Measurements from ENCODE around the gene USP7. TPM values are rescaled to one million over a fixed set of nuclear protein-coding genes. Genes with fewer than 3 reads are reported as not detected.

Gene USP7
- total and polyA plus RNA-seq, 2 donors from 2014 or later: 26.7 to 92.0 TPM

DNA sequence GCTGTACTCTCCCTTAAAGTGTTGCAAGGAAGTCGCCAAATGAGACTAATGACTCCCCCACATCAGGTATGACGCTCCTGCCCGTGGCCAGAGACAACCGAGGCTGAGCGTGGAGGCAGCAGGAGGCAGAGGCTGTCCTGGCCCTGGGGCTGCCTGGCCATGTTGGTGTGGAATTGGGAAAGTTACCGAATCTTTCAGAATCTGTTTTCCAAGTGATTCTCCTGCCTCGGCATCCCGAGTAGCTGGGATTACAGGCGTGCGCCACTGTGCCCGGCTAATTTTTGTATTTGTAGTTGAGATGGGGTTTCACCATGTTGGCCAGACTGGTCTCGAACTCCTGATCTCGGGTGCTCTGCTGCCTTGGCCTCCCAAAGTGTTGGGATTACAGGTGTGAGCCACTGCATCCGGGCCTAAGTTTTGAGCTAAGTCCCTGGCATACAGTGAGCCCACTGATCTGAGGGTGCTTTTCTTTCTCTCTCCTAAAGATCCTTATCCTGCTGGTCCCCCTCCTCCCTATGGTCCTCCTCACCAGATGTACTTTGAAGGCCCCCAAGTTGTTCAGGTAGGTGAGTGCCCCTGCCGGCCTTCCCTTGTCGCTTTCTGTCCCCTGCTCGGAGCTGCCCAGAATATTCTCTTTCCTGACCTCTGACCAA lies 80.9 kb downstream of the USP7 start:
- H3K4me1 ChIP-seq (ENCODE audit: control insufficient read depth in 2 of 3, insufficient read depth in 2 of 3, low read depth in 1 of 3, low read length in 3 of 3): peaks cover 0 to 4% (median 0%) of the 10 kb centered on the region in 3 donors
- intact Hi-C loops (cut with DNase I): loop anchor here (5.0 to 10.0 kb wide), 2 partner anchors 78 to 226 kb away; no protein-coding TSS in a partner anchor
- DNase-seq (no peak), FAIRE-seq (no peak)
- H3K27ac ChIP-seq (ENCODE audit: low read depth in 2 of 2, low read length in 2 of 2): no peak overlapping the region
- TF ChIP-seq, protein P1, sequence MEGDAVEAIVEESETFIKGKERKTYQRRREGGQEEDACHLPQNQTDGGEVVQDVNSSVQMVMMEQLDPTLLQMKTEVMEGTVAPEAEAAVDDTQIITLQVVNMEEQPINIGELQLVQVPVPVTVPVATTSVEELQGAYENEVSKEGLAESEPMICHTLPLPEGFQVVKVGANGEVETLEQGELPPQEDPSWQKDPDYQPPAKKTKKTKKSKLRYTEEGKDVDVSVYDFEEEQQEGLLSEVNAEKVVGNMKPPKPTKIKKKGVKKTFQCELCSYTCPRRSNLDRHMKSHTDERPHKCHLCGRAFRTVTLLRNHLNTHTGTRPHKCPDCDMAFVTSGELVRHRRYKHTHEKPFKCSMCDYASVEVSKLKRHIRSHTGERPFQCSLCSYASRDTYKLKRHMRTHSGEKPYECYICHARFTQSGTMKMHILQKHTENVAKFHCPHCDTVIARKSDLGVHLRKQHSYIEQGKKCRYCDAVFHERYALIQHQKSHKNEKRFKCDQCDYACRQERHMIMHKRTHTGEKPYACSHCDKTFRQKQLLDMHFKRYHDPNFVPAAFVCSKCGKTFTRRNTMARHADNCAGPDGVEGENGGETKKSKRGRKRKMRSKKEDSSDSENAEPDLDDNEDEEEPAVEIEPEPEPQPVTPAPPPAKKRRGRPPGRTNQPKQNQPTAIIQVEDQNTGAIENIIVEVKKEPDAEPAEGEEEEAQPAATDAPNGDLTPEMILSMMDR (IDR thresholded peaks at IDR 0.05; ENCODE audit: borderline replicate concordance, extremely low read depth, insufficient read depth): no peak
- no peaks in the 10 kb centered on the region for H3K36me3 ChIP-seq (ENCODE audit: control insufficient read depth in 2 of 3, insufficient read depth in 3 of 3, low read length in 3 of 3)
- H3K9me3 ChIP-seq (ENCODE audit: control insufficient read depth in 2 of 3, insufficient read depth in 1 of 3, low read length in 3 of 3): no peaks in the 10 kb centered on the region
- no peaks in the 10 kb centered on the region for H3K27me3 ChIP-seq (ENCODE audit: control insufficient read depth, insufficient read depth, low read length)
- no peak overlapping the region for H3K9ac ChIP-seq (ENCODE audit: low read length in 3 of 3)
- no peak overlapping the region for H3K4me3 ChIP-seq (ENCODE audit: low read length in 3 of 3)

DNA sequence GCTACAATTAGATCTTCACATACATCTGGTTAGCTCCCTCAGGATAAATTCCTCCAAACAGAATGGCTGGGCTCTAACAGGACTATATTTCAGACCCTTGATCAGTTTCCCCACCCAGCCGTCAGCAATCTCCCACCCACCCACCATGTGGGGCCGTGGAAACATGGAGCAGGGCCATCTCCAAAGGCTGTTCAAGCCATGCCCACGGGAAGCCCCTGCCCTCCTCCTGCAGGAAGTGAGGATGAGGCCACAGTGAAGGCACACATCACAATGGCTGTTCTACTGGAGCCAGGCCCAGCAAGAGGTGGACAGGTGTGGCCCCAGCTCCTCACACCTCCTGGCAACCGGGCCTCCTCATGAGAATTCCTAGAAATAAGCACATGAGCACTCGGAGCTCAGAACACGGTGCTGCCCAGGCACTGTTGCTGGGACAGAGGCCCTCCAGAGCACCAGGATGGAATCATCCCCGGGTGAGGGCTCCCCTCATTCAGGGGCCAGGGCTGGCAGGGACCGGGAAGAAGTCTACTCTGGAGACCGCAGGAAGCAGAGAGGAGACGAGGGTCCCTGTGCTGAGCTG lies 81.6 kb downstream of the USP7 start, which contains the start of gene LITAFD:
Gene LITAFD, plus strand, starts transcription at position 311 of the 577 bp plus-strand sequence. CDS start 2,005 bp downstream, outside the sequence.
- H3K27ac ChIP-seq (ENCODE audit: low read depth in 2 of 2, low read length in 2 of 2): no peak within 1 kb of the TSS
- no peaks in the 10 kb centered on the region for H3K27me3 ChIP-seq (ENCODE audit: control insufficient read depth, insufficient read depth, low read length)
- H3K36me3 ChIP-seq (ENCODE audit: control insufficient read depth in 2 of 3, insufficient read depth in 3 of 3, low read length in 3 of 3): no peaks in the 10 kb centered on the region
- no peaks in the 10 kb centered on the region for H3K9me3 ChIP-seq (ENCODE audit: control insufficient read depth in 2 of 3, insufficient read depth in 1 of 3, low read length in 3 of 3)
- no peak within 1 kb of the TSS for H3K9ac ChIP-seq (ENCODE audit: low read length in 3 of 3)
- TF ChIP-seq, protein P1 (IDR thresholded peaks at IDR 0.05; ENCODE audit: borderline replicate concordance, extremely low read depth, insufficient read depth): no peak
- H3K4me3 ChIP-seq (ENCODE audit: low read length in 3 of 3): no peak within 1 kb of the TSS
- FAIRE-seq: no peak
- peaks cover 0 to 4% (median 0%) of the 10 kb centered on the region in 3 donors for H3K4me1 ChIP-seq (ENCODE audit: control insufficient read depth in 2 of 3, insufficient read depth in 2 of 3, low read depth in 1 of 3, low read length in 3 of 3)
- peak in 1 of 5 donors; percentile 56 for DNase-seq
- intact Hi-C loops (cut with DNase I): loop anchor here (5.0 to 10.0 kb wide), 2 partner anchors 77 to 225 kb away; no protein-coding TSS in a partner anchor

DNA sequence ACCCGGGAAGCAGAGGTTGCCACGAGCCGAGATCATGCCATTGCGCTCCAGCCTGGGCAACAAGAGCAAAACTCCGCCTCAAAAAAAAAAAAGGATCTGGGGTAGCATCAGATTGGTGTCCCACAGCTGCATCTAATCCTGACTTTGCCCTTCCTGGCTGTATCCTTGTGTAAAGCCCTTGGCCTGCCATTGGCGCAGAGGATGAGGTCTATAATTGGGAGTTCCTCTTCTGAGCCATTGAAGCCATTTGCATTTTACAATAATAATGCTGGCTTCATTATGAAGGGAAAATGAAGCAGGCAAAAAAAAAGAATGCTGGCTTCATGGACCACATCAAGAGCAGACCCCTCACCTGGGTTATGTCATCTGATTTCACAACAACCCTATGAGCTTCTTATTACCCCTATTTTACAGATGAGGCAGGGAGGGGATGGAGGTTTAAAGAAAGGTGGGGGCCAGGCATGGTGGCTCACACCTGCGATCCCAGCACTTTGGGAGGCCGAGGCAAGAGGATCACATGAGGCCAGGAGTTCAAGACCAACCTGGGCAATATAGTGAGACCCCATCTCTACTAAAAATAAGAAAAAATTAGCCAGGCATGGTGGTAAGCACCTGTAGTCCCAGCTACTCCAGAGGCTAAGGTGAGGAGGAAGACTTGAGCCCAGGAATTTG lies 82.7 kb downstream of the USP7 start:
- intact Hi-C loops (cut with DNase I): loop anchor here (5.0 to 10.0 kb wide), 2 partner anchors 76 to 224 kb away; no protein-coding TSS in a partner anchor
- TF ChIP-seq, protein P1 (IDR thresholded peaks at IDR 0.05; ENCODE audit: borderline replicate concordance, extremely low read depth, insufficient read depth): no peak

More for the DNA sequence above, 82.7 kb downstream of the USP7 start:
- no peak overlapping the region for H3K9ac ChIP-seq (ENCODE audit: low read length in 3 of 3)
- no peaks in the 10 kb centered on the region for H3K9me3 ChIP-seq (ENCODE audit: control insufficient read depth in 2 of 3, insufficient read depth in 1 of 3, low read length in 3 of 3)
- no peaks in the 10 kb centered on the region for H3K36me3 ChIP-seq (ENCODE audit: control insufficient read depth in 2 of 3, insufficient read depth in 3 of 3, low read length in 3 of 3)
- H3K27me3 ChIP-seq (ENCODE audit: control insufficient read depth, insufficient read depth, low read length): no peaks in the 10 kb centered on the region
- H3K4me3 ChIP-seq (ENCODE audit: low read length in 3 of 3): no peak overlapping the region
- DNase-seq (peak in 1 of 5 donors; percentile 14), FAIRE-seq (no peak)
- no peak overlapping the region for H3K27ac ChIP-seq (ENCODE audit: low read depth in 2 of 2, low read length in 2 of 2)
- H3K4me1 ChIP-seq (ENCODE audit: control insufficient read depth in 2 of 3, insufficient read depth in 2 of 3, low read depth in 1 of 3, low read length in 3 of 3): peaks cover 0 to 4% (median 0%) of the 10 kb centered on the region in 3 donors
